Cerebellar cortex (tissue), 1 donor: ENCODE data around the gene NDUFB4.

ENCODE experiments used
- DNase-seq: peaks from one replicate; pipeline ENCODE4 v3.0.0-alpha.2; 2015; ENCODE audit warnings: low spot score

NDUFB4 gene

GRCh38 chr3:120596116-120596852, at the start of gene NDUFB4:
Gene NDUFB4 (plus strand): TSS chr3:120596336. CDS start chr3:120596360, 24 bp downstream.
- DNase-seq: peak; percentile 99

- DNase-seq: no peak
Measured at GRCh38 chr3:120550546-120550945, 45.6 kb upstream of the NDUFB4 start.

- no peak for DNase-seq
Measured at GRCh38 chr3:120552184-120553172, 43.7 kb upstream of the NDUFB4 start.

- DNase-seq: peak; percentile 13
Measured at GRCh38 chr3:120554812-120555606, 41.1 kb upstream of the NDUFB4 start.

GRCh38 chr3:120555657-120556509, 40.3 kb upstream of the NDUFB4 start:
- peak; percentile 91 for DNase-seq

- no peak for DNase-seq
Measured at GRCh38 chr3:120557115-120557514, 39.0 kb upstream of the NDUFB4 start.

GRCh38 chr3:120558771-120559241, 37.3 kb upstream of the NDUFB4 start:
- peak; percentile 92 for DNase-seq

GRCh38 chr3:120559242-120560061, 36.7 kb upstream of the NDUFB4 start:
- peak; percentile 93 for DNase-seq

GRCh38 chr3:120560304-120561250, 35.6 kb upstream of the NDUFB4 start:
- no peak for DNase-seq

- DNase-seq: peak; percentile 90
Measured at GRCh38 chr3:120561251-120562045, 34.7 kb upstream of the NDUFB4 start.

GRCh38 chr3:120563356-120564022, 32.6 kb upstream of the NDUFB4 start:
- no peak for DNase-seq

GRCh38 chr3:120566243-120566975, 29.7 kb upstream of the NDUFB4 start:
- peak; percentile 68 for DNase-seq

GRCh38 chr3:120567370-120568201, 28.6 kb upstream of the NDUFB4 start:
- peak; percentile 91 for DNase-seq

- no peak for DNase-seq
Measured at GRCh38 chr3:120568202-120568531, 28.0 kb upstream of the NDUFB4 start.

- peak; percentile 78 for DNase-seq
Measured at GRCh38 chr3:120568598-120568997, 27.5 kb upstream of the NDUFB4 start.
